Left ventricle myocardium superior (tissue), 1 donor: ENCODE measurements around the gene ATAD2B. TPM values are rescaled to one million over a fixed set of nuclear protein-coding genes. Genes with fewer than 3 reads are reported as not detected.

ENCODE experiments used
- ATAC-seq: fragments of 200-7000 bp; cut with Tn5 transposase; one replicate; pipeline ENCODE4 v1.9.1; 2020; ENCODE audit warnings: mild to moderate bottlenecking, moderate library complexity
- DNase-seq: peaks from one replicate; pipeline ENCODE4 v3.0.0-alpha.2; 2020
- intact Hi-C: fragments of 100-400 bp; cut with micrococcal nuclease; formaldehyde crosslinking; loops from one replicate; pipeline ENCODE4 v1.11.0; 2022
- total RNA-seq: library from RNA; stranded (reverse); fragmentation: NEBNext Ultra II Directional; extraction: Animal tissue kit (Norgen Biotek cat#: 25700); gene quantifications from one replicate; pipeline ENCODE4 v1.2.1, GENCODE V29; 2021
- donor health status: DM: no; HTN: yes; CAD: no; lungs with severe emphysema.

The ATAD2B gene
- total RNA-seq, 1 donor from 2014 or later = 6.9 TPM

- intact Hi-C loops = no loop called here
- no peak for ATAC-seq
- no peak for DNase-seq
Measured at GRCh38 chr2:23843051-23843976, 83.6 kb downstream of the ATAD2B start.

- intact Hi-C loops = no loop called here
- no peak for ATAC-seq
- DNase-seq = no peak
Measured at GRCh38 chr2:23839919-23840578, 86.9 kb downstream of the ATAD2B start.

- intact Hi-C loops = no loop called here
- DNase-seq = no peak
Measured at GRCh38 chr2:23838996-23839395, 87.9 kb downstream of the ATAD2B start.

DNA sequence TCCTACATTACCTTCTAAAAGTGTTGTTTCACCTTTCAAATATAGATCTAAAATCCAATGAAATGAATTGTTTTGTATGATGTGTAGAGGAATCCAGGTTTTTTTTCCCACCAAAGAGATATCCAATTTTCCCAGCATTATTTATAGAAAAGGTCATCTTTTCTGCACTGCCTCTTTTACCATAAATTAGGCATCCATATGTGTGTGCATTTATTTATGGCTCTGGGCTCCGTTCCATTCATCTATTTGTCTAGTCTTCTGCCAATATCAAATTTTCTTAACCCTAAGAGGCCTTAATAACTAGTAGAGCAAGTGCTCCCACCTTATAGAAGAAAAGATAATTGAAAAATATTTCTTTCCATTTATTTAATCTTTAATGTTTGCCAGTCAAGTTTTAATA is 88.3 kb downstream of the ATAD2B start:
- ATAC-seq = no peak

More at GRCh38 chr2:23838996-23839395, 87.9 kb downstream of the ATAD2B start:
- no peak for ATAC-seq

GRCh38 chr2:23837871-23838270 is 89.1 kb downstream of the ATAD2B start:
- DNase-seq (no peak), ATAC-seq (no peak)
- intact Hi-C loops = no loop called here

More for the DNA sequence above, 88.3 kb downstream of the ATAD2B start:
- DNase-seq = no peak
- intact Hi-C loops = no loop called here

GRCh38 chr2:23836971-23837565 is 89.9 kb downstream of the ATAD2B start:
- DNase-seq (no peak), ATAC-seq (no peak)
- intact Hi-C loops = no loop called here

- no peak for ATAC-seq
- DNase-seq = no peak
- intact Hi-C loops = no loop called here
Measured at GRCh38 chr2:23836505-23836904, 90.4 kb downstream of the ATAD2B start.

GRCh38 chr2:23835988-23836387 is 90.9 kb downstream of the ATAD2B start:
- ATAC-seq = no peak
- intact Hi-C loops = no loop called here
- no peak for DNase-seq

GRCh38 chr2:23835423-23835822 is 91.5 kb downstream of the ATAD2B start:
- ATAC-seq (no peak), DNase-seq (no peak)
- intact Hi-C loops = no loop called here

- no peak for ATAC-seq
- intact Hi-C loops = no loop called here
- no peak for DNase-seq
Measured at GRCh38 chr2:23828986-23829385, 97.9 kb downstream of the ATAD2B start.

- no peak for ATAC-seq
- intact Hi-C loops = no loop called here
- DNase-seq = no peak
Measured at GRCh38 chr2:23828256-23828980, 98.5 kb downstream of the ATAD2B start.

- intact Hi-C loops = no loop called here
- ATAC-seq = no peak
- DNase-seq = no peak
Measured at GRCh38 chr2:23827287-23827686, 99.6 kb downstream of the ATAD2B start.

DNA sequence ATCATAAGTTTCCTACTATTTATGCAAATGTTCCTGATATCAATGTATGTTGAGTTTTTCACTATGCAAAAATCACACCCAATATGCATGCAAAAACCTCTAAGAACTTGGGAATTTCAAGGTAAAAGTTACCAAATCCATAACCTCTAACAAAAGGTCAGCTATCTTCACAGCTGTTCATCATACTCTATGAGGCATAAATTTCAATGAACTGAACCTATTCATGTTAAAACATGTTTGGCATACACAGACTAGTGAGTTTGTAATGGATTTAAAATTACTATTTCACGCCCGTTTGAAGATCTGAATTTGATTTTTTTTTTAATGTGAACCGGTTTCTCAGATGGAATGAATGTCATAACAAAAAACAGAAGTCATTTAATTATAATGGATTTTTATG is 100.2 kb downstream of the ATAD2B start:
- intact Hi-C loops = no loop called here
- DNase-seq (no peak), ATAC-seq (no peak)

DNA sequence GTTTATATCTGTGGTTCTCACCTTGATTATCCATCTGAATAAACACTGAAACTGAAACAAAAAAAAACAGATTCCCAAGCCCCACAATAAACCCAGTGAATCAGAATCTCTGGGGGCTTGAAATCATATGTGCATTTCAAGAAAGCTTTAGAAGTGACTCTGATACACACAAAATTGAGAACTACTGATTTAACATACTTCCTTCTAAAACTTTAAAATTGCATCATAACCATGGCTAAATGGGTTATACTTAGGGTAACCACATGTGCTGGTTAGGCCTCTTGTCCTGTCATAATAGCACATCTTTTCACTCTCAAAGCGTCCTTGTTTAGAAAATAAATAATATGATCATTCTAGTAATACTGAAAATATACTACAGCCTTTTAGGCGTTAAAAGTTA is 100.9 kb downstream of the ATAD2B start:
- DNase-seq (no peak), ATAC-seq (no peak)
- intact Hi-C loops = no loop called here

DNA sequence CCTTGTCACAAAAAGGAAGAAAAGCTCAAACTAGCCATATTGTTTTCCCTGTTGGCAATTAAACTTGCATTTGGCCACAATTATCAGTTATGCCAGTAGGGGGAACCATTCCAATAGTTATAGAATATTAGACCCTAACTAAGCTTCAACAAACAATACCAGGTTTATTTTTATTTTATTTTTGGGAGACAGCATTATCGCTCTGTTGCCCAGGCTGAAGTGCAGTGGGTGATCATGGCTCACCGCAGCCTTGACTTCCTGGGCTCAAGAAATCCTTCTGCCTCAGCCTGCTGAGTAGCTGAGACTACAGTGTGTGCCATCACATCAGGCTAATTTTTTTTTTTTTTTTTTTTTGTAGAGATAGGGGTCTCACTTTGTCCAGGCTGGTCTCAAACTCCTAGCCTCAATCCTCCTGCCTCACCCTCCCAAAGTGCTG is 102.1 kb downstream of the ATAD2B start:
- ATAC-seq (peak; percentile 26), DNase-seq (no peak)
- intact Hi-C loops = no loop called here

- intact Hi-C loops = no loop called here
- ATAC-seq (no peak), DNase-seq (no peak)
Measured at GRCh38 chr2:23823863-23824262, 103.1 kb downstream of the ATAD2B start.

DNA sequence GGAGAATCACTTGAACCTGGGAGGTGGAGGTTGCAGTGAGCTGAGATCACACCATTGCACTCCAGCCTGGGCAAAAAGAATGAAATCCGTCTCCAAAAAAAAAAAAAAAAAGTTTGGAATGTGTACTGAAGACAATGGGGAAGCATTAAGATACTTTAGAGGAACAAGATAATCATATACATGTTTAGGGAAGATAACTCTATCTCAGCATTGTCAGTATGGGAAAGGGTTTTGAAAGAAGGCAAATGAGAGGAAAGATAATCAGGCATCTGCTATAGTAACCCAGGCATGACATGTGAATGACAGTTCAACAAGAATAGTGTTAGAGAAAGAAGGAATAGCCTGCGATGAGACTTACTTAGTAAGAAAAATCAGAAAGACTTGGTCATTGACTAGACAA is 112.0 kb downstream of the ATAD2B start:
- intact Hi-C loops = no loop called here
- DNase-seq = no peak
- no peak for ATAC-seq

DNA sequence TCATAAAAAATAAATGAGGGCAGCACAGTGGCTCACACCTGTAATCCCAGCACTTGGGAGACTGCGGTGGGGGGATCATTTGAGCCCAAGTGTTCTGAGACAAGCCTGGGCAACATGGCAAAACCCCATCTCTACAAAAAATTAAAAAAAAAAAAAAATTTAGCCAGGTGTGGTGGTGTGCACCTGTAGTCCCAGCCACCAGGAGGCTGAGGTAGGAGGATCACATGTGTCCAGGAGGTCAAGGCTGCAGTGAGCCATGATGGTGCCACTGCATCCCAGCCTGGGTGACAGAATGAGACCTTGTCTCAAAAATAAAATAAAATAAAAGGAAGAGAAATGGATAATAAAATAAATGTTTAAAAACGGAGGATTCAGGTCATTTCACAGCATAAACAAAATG is 113.5 kb downstream of the ATAD2B start:
- ATAC-seq = no peak
- intact Hi-C loops = no loop called here
- no peak for DNase-seq

GRCh38 chr2:23809150-23809549 is 117.8 kb downstream of the ATAD2B start:
- no peak for ATAC-seq
- intact Hi-C loops = no loop called here
- no peak for DNase-seq
